NCI-H69 (cell line): Measurements from ENCODE around the gene PAPPA2.
A peak's percentile ranks its signal among the peaks of the same experiment; 100 is the strongest.
"Not testable (repeated sequence)": the region's sequence is repeated elsewhere in the genome, so short reads cannot be mapped to it uniquely, and the experiment has no call there.

ENCODE experiments used
- DNase-seq: peaks from one replicate; lab custom pipeline; 2025; lab: John Stamatoyannopoulos, UW

The PAPPA2 gene, protein sequence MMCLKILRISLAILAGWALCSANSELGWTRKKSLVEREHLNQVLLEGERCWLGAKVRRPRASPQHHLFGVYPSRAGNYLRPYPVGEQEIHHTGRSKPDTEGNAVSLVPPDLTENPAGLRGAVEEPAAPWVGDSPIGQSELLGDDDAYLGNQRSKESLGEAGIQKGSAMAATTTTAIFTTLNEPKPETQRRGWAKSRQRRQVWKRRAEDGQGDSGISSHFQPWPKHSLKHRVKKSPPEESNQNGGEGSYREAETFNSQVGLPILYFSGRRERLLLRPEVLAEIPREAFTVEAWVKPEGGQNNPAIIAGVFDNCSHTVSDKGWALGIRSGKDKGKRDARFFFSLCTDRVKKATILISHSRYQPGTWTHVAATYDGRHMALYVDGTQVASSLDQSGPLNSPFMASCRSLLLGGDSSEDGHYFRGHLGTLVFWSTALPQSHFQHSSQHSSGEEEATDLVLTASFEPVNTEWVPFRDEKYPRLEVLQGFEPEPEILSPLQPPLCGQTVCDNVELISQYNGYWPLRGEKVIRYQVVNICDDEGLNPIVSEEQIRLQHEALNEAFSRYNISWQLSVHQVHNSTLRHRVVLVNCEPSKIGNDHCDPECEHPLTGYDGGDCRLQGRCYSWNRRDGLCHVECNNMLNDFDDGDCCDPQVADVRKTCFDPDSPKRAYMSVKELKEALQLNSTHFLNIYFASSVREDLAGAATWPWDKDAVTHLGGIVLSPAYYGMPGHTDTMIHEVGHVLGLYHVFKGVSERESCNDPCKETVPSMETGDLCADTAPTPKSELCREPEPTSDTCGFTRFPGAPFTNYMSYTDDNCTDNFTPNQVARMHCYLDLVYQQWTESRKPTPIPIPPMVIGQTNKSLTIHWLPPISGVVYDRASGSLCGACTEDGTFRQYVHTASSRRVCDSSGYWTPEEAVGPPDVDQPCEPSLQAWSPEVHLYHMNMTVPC (N-terminal part only)

DNA sequence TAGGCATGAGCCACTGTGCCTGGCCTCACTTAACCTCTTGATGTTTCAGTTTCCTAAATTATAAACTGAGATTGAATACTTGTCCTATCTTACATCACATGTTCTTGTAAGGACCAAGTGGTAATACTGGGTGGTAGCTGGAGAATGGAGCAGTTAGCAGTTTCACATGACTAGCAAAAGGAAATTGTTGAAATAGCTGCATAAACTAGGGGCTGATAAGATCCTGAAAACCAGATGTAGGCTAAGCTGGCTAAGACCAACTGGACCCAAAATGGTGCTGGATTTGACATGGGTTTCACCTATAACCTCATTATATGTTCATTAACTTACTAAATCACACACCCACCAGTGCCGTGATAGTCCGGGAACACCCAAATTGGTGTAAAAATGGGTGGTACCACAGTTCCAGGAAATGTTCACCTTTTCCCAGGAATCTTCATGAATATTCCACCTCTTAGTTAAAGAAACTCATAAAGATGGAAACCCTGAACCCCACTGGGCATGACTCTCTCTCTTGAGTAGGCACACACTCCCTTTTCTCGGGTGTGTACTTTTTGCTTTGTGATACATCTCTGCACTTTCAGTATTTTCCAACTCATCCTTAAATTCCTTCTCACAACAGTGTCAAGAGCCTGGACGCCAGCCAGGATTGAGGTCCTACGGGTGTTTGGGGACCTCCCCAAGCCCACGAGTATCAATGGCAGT is at the start of gene PAPPA2:
Gene PAPPA2, plus strand, starts transcription at position 502 of the 705 bp plus-strand sequence. CDS start 93,148 bp downstream, outside the sequence.
- no peak for DNase-seq

DNA sequence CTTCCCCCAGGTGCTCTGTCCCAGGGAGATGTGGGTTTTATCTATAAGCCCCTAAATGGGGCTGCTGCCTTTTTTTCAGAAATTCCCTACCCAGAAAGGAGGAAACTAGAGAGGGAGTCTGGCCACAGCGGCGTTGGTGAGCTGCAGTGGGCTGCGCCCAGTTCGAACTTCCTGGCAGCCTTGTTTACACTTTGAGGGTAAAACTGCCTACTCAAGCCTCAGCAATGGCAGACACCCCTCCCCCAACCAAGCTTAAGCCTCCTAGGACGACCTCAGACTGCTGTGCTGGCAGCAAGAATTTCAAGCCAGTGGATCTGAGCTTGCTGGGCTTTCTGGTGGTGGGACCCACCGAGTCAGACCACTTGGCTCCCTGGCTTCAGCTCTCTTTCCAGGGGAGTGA is 46.2 kb upstream of the PAPPA2 start:
- no peak for DNase-seq

DNA sequence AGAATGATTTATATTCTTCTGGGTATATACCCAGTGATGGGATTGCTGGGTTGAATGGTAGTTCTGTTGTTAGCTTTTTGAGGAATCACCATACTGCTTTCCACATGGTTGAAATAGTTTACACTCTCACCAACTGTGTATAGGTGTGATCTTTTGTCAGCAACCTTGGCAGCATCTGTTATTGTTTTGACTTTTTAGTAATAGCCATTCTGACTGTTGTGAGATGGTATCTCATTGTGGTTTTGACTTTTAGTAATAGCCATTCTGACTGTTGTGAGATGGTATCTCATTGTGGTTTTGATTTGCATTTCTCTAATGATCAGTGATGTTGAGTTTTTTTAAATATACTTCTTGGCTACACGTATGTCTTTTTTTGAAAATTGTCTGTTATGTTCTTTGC is 43.4 kb upstream of the PAPPA2 start:
- not testable (repeated sequence) for DNase-seq

DNA sequence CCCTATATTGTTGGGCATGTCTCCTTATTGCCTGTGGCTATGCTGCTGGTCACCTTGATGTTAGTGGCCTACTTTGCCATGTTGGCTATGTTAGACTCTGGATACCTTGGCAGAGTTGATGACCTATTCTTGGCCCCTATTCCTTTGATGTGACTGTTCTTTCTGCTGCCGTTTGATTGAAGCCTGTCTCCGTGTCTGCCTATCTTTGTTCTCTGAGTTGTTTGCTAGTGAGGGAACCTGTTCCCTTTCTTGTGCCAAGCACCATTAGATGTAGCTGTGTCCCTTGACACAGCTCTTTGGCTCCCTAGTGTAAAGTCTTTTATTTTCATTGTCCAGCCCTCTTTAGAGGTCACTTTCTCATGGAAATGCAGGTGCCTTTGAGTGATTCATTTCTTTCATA is 28.7 kb upstream of the PAPPA2 start:
- no peak for DNase-seq

DNA sequence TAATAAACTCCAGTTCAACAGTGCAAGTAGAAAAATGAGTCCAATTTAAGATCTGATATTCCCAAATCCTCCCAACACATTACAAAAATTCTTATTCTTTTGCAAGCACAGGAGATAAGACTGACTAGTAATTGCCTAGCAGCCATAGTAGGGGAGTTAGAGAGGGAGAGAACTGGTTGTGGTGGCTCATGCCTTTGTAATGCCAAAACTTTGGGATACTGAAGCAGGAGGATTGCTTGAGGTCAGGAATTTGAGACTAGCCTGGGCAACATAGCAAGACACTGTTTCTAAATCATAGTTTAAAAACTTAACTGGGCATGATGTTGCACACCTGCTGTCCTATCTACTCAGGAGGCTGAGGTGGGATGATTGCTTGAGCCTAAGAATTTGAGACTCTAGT is 26.7 kb upstream of the PAPPA2 start:
- DNase-seq: no peak

DNA sequence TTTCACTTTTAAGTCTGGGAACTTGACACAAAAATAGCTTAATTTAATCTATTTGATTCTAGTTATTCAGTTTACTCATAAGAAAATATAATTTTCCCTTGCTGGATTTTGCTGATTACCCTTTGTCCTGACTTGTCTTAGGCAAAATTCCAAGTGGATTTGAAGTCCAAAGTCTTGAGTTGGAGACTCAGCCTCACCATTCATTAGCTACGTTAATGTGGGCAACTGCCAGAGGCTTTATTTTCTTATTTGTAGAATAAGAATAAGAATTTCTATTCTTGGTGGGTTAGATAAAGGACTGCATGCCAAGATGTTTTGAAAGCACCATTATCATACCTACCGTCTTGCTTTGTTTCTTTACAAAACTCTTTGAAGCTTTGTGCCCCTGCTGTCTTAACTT is 22.8 kb upstream of the PAPPA2 start:
- no peak for DNase-seq

DNA sequence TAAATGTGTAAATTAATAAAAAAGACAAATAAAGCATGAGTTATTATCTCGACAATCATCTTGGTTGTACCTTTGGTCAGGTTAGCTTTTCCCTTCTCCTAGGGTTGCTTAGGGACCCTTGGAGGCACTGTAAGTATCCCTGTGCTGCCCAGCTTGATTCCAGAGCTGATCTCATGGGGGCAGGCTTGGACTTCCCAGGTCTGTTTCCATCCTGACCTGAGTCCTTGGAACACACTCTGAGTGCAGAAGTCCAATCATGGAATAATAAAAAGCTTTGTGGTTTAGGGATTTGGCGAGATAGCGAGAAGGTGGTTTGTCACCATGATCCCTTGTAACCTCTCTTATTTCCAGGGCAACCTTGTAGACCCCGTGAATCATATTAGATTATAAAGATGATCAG is 18.7 kb upstream of the PAPPA2 start:
- DNase-seq: no peak

DNA sequence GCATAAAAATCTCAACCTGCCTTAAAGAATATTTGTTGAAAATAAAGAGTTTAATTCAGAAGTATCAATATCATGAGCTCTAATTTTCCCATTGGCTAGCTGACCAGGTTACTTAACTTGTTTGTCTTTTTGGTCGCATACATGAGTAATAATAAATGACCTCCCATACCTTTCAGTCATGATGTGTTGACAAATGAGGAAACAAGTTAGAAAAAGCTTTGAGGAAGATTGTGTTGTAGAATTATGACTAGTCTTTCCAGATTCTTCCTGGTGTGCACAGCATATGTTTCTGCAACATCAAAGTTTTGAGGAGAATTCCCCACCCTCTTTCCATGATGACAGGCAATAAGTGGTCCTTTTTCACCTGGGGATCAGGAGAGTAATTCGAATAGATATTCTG is 17.6 kb upstream of the PAPPA2 start:
- no peak for DNase-seq

DNA sequence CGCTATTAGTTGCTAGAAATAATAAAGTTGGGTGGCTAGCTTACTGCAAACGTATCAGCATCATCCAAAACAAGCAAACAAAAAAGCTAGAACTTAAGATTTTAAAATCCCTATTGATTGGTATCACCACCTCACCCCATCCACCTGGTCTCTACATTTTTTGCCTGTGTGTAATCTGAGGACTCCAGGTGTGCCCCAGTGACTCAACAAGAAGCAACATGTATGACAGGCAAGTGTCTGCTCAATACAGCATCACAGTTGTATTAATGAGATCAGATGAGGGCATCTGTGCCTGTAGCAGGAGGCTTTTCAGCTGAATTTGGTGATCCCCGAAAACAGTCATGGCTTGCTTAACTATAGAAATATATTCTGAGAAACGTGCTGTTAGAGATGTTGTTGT is 14.6 kb upstream of the PAPPA2 start:
- DNase-seq: no peak

DNA sequence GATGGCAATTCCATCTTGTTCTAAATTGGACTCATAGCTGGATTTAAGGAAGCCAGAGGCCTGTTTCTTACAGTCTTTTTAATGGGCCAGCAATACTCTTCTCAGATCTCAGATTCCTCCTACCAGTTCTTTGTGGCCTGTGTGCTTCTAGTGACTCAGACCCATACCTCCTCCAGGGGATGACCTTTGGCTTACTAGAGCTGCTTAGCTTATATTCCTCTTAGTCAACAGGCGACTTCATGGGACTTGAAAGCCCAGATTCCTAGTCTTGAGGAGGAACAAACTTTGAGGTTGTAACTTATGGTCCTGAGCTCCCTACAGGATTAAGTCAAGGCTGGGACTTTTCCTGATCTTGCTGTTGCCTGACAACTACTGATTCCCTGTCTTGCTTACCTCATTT is 12.4 kb upstream of the PAPPA2 start:
- DNase-seq: no peak

DNA sequence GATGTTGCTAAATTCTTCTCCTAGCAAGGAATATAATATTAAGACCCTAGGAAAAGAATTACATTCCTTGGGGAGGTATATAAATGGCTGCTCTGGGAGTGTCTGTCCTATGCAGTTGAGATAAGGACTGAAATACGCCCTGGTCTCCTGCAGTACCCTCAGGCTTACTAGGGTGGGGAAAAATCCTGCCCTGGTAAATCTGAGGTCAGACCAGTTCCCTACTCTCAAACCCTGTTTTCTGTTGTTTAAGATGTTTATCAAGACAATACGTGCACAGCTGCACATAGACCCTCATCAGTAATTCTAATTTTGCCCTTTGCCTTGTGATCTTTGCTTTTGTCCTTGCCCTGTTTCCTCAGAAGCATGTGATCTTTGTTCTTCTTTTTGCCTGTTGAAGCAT is 11.2 kb upstream of the PAPPA2 start:
- not testable (repeated sequence) for DNase-seq

DNA sequence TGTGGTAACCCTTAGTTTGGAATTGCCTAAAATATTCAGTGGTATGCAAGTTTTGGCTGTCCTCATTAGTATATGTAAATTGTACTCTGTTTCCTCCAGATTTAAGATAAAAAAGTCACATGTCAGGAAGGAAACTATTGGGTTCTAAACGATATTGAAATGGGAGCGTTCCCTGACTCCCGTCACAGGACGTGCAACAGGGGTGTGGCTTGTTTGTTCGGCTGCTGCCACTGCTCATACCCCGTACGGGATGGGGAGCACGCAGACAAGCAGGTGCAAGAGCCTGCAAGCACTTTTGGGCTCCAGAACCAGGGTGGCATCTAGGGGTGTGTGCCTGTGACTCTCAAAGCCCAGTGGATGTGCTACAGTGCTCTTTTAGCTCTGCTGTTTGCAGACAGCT is 6.2 kb upstream of the PAPPA2 start:
- DNase-seq: no peak

DNA sequence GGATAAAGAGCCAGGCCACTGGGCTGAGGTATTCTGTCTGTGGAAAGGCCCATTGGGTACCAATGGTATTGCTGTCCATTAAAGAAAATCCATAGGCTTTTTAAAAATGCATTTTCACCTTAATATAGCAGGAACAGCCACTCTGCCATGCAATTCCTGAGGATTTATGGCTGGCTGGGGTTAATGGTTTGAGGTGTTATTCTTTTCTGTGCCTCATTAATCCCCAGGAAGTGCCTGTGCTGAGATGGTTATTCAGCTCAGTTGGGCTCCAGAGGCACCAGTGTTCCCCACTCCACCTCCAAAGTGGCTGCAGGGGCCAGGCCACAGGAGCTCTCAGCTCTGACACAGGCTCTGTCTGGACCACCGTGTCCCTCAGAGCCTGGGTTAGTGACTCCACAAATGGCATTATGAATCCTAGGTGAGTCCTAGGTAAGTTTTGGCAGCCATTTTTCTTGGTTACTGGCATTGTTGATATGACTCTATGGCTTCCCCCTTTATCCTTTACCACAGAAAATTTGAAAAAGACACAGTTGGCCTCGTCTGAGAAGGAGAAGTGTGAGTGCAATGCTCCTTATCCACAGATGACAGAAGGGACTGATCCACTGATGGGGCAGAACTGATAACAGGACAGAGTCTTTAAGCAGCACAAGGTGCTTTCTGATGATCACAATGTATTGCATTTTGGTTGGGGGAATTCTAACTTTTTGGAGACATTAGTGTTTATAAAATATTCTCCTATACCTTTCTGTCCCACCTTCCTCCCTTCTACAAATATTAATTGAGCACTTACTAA is 2.2 kb upstream of the PAPPA2 start:
- DNase-seq: no peak

DNA sequence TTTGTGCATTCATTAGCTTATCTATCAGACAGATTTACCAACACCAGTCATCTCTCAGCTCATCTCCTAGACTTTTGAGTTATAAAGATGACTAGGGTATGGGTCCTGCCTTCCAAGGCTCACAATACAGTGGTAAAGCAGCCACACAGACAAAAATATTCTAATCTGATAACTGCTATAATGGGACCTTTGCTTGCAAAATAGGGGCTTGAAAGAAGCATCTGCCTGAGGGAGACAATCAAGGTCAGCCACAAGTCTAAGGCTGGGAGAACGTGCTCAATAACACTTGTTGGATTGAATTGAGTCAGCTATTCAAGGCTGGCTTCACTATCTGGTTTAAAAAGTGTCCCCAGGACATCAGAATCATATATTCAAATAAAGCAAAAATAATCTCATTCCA is 1.4 kb upstream of the PAPPA2 start:
- DNase-seq: no peak

DNA sequence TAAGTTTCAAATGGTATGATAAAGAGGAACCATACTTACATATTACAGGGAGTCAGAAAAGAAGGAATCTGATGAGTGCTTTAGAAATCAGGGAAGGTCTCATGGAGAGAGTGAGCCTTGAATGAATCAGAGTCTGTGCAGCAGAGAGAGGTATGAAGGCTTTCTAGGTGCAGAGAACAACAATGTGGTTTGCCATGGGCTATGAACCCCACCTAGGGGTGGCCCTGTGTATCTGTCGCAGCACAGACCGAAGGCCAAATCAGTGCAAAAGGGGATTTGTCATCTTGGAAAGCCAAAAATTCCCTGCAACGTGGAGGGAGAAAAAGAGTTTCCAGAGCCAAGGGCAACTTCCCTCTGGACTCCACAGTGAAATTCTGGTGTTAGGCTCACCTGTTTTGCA is 3.5 kb downstream of the PAPPA2 start:
- DNase-seq: peak; percentile 4

DNA sequence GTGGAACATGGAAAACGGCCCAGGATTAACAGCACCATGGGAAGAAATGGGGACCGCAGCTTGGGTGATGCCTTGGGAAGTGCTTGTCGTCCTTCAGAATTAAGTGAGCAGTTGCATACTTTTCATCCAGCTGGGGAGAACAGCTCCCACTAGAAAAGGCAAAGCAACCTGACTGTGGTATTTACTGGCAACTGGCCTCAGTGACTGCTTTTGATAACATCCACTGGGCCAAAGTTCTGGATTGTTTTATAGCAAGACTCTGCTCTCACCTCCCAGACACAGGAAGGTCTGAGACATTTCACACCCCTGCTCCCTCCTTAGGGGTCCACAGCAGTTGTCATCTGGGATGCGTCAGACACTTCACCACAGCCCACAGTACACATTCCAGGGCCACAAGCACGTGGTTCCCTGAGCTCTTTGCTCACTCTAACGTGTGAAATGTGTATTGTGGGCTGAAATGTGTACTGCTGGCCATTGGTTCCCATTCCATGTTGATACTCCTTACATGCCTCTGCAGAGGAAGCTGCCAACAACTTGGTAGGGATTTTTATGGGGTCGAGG is 6.6 kb downstream of the PAPPA2 start:
- no peak for DNase-seq

DNA sequence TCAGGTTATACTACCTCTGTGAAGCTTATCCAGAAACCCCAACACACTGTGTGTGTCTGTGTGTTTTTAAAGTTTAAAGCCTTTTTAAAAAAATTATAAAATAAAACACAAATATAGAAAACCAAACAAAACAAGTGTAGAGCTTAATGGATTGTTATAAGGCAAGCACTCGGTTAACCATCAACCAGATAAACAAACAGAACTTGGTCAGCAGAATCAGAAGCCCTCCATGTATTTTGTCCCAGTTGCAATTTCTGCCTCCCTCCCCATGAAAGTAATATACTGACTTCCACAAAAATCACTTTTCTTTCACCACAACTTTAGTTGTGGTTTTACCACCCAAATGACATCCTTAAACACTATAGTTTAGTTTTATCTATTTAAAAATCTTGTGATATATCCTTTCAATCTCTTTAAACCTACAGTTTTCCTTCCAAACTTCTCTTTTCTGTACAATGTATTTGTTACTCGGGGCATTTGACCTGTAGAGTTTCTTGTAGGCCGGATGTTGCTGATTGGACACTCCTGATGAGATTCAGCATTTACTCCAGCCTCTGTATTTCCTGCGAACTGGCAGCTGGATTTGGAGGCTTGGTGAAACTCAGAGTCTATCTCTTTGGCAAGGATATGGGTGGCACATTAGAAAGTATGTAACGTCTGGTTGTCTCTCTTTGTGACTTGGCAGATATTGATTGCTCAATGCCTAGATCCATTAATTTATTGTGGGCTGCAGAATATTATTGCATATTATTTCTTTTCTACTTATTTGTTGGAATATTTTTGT is 8.6 kb downstream of the PAPPA2 start:
- no peak for DNase-seq

DNA sequence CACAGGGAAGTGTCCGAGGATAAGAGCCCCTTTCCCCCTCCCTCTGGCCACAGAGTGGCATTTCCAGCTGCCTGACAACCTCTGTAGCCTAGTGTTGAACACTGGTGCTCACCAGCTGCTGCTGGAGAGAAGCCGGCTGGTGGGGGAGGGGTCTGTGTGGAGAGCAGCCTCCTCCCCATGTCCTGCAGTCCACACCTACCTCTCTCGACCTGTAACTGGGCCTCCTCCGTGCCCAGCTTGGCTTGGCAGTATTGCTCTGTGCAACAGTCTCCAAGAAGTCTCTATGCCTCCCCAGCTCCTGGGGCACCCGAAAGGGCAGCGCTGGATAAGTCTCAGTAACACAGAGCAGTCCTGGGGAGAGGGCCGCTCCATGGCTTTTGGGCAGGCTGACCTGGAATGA is 17.0 kb downstream of the PAPPA2 start:
- DNase-seq: no peak

DNA sequence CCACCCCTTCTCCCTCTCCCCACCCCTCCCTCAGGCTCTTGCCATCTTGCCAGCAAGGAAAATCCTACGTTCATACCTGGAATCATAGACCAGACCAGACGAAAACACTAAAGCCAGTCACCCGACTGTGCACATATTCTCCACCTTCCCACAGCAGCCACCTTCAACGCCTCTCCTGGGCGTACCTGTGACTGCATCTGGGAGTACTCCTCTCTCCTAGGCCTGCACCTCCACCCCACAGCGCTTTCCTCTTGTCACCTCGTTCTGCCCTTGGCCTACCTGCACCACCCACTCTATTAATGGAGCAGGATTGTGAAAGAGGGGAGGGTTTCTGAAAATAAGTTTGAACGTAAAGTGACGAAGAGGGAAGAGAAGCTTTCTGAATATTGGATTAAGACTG is 17.8 kb downstream of the PAPPA2 start:
- no peak for DNase-seq

DNA sequence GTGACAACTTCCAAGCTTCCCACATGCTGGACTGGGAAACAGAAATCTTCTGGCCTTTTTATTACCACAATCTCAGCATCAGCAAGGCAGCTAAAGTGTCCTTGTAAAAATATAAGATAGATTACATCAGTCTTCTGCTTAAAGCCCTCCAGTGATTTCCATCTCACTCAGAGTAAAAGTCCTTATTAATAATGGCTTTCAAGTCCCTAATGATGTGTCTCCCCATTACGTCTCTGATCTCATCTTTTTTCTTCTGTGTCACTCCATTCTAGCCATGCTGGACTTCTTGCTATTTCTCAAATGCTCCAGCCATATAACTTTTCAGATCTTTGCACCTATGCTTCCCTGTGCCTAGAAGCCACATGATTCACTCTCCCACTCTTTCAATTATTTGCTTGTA is 22.1 kb downstream of the PAPPA2 start:
- DNase-seq: no peak

DNA sequence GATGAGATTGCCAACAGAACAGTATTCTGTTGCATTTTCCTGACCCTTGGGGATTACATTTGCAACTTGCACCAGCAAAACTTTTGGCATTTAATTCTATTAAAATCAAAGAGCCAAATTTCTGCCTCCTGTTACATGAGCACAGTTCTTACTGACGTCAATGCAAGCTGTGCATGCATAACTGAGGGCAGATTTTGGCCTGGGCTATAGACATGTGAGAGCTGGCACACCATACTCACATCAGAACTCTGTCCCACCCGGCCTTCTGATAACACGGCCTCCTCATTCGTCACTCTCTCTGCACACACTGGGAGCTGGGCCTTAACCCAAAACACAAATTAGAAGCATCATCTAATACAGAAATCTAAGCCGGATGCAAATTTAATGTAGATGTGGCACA is 31.5 kb downstream of the PAPPA2 start:
- no peak for DNase-seq
